Jurkat, Clone E6-1 (cell line): ENCODE measurements around the gene ANKRD11.
"Not testable (repeated sequence)": the region's sequence is repeated elsewhere in the genome, so short reads cannot be mapped to it uniquely, and the experiment has no call there.

Experiments used
- DNase-seq: peaks from one replicate; pipeline ENCODE4 v3.0.0-alpha.2; 2011; ENCODE audit warnings: low read depth, low spot score
- H3K4me3 ChIP-seq: 2 replicates; pipeline ENCODE4 v1.5.1; 2011; ENCODE audit warnings: mild to moderate bottlenecking, low read length, control low read depth, moderate library complexity

The ANKRD11 gene

GRCh38 chr16:89253548-89254287 lies 236.6 kb downstream of the ANKRD11 start:
- no peak for DNase-seq
- no peak overlapping the region for H3K4me3 ChIP-seq

- no peak overlapping the region for H3K4me3 ChIP-seq
- no peak for DNase-seq
Observed at GRCh38 chr16:89248196-89248982, 242.0 kb downstream of the ANKRD11 start.

GRCh38 chr16:89247734-89248075 lies 242.7 kb downstream of the ANKRD11 start:
- not testable (repeated sequence) for H3K4me3 ChIP-seq, DNase-seq

- DNase-seq: peak; percentile 51
- peak overlapping the region; percentile 32 for H3K4me3 ChIP-seq
Observed at GRCh38 chr16:89246903-89247733, 243.2 kb downstream of the ANKRD11 start.

GRCh38 chr16:89246383-89246902 lies 243.9 kb downstream of the ANKRD11 start:
- no peak overlapping the region for H3K4me3 ChIP-seq
- DNase-seq: no peak

GRCh38 chr16:89244754-89245153 lies 245.6 kb downstream of the ANKRD11 start:
- H3K4me3 ChIP-seq: no peak overlapping the region
- DNase-seq: no peak

GRCh38 chr16:89244264-89244663 lies 246.1 kb downstream of the ANKRD11 start:
- not testable (repeated sequence) for DNase-seq, H3K4me3 ChIP-seq

GRCh38 chr16:89243664-89244063 lies 246.7 kb downstream of the ANKRD11 start:
- no peak overlapping the region for H3K4me3 ChIP-seq
- no peak for DNase-seq

GRCh38 chr16:89242795-89243200 lies 247.6 kb downstream of the ANKRD11 start:
- DNase-seq: no peak
- no peak overlapping the region for H3K4me3 ChIP-seq

- peak; percentile 85 for DNase-seq
- H3K4me3 ChIP-seq: peak overlapping the region; percentile 72
Observed at GRCh38 chr16:89241187-89242007, 249.0 kb downstream of the ANKRD11 start.

GRCh38 chr16:89237733-89238132 lies 252.6 kb downstream of the ANKRD11 start:
- DNase-seq: no peak
- no peak overlapping the region for H3K4me3 ChIP-seq

GRCh38 chr16:89233678-89234490 lies 256.5 kb downstream of the ANKRD11 start:
- no peak for DNase-seq
- no peak overlapping the region for H3K4me3 ChIP-seq

GRCh38 chr16:89232107-89232506 lies 258.3 kb downstream of the ANKRD11 start:
- no peak for DNase-seq
- H3K4me3 ChIP-seq: no peak overlapping the region

- no peak for DNase-seq
- no peak overlapping the region for H3K4me3 ChIP-seq
Observed at GRCh38 chr16:89230255-89230654, 260.1 kb downstream of the ANKRD11 start.

- no peak overlapping the region for H3K4me3 ChIP-seq
- DNase-seq: no peak
Observed at GRCh38 chr16:89224665-89225064, 265.7 kb downstream of the ANKRD11 start.

- no peak for DNase-seq
- H3K4me3 ChIP-seq: no peak overlapping the region
Observed at GRCh38 chr16:89222931-89223330, 267.4 kb downstream of the ANKRD11 start.

- no peak for DNase-seq
- no peak overlapping the region for H3K4me3 ChIP-seq
Observed at GRCh38 chr16:89221604-89222003, 268.8 kb downstream of the ANKRD11 start.

- no peak overlapping the region for H3K4me3 ChIP-seq
- no peak for DNase-seq
Observed at GRCh38 chr16:89219365-89219764, 271.0 kb downstream of the ANKRD11 start.
